Endothelial cell of umbilical vein (primary cell): ENCODE results near the gene FBXO2. TPM values are rescaled to one million over a fixed set of nuclear protein-coding genes. Genes with fewer than 3 reads are reported as not detected.

Source experiments
- BruUV-seq: library from RNA; stranded (reverse); fragments of 400-500 nt; replicated peaks from 2 replicates; lab custom pipeline; 2021; lab: Mats Ljungman, UMichigan
- CTCF ChIA-PET: fragments of 300-600, 350-600 bp; sonication (Branson Sonifier 250); formaldehyde crosslinking; loops from one replicate; lab custom pipeline; 2021; ENCODE audit warnings: antibody characterized with exemption, inconsistent platforms; lab: Charles Lee
- POLR2A ChIA-PET: fragments of 300-600, 350-600 bp; sonication (Branson Sonifier 250); formaldehyde crosslinking; loops from one replicate; lab custom pipeline; 2021; ENCODE audit warnings: antibody characterized with exemption, inconsistent platforms; lab: Charles Lee
- DNase-seq: peaks from one replicate; pipeline ENCODE4 v3.0.0-alpha.2; 2011; ENCODE audit warnings: low read depth, low spot score
- FAIRE-seq: peaks from 2 replicates; lab custom pipeline; 2011; peaks lifted over from hg19 to GRCh38; lab: Jason Lieb, UNC
- H2AFZ ChIP-seq: 2 replicates; pipeline ENCODE4 v1.6.0; 2012; ENCODE audit warnings: low read depth, low read length, control low read depth, inconsistent platforms
- H3K27ac ChIP-seq: 2 replicates; pipeline ENCODE4 v1.5.1; 2011; ENCODE audit warnings: low read depth, mild to moderate bottlenecking, control low read depth, low read length, moderate library complexity; ENCODE audit not compliant: insufficient read depth
- H3K27me3 ChIP-seq, 2 experiments: 2 replicates each; pipeline versions ENCODE4 v1.6.0 to v1.6.1; 2011; ENCODE audit warnings: low read length in 2 of 2, mixed read lengths in 1 of 2; ENCODE audit not compliant: control insufficient read depth in 2 of 2, insufficient read depth in 2 of 2
- H3K36me3 ChIP-seq, 2 experiments: 2 replicates in 1 of 2; 3 replicates in 1 of 2; pipeline ENCODE4 v1.5.1; 2011; ENCODE audit warnings: low read length in 2 of 2, mild to moderate bottlenecking in 1 of 2, moderate library complexity in 1 of 2; ENCODE audit not compliant: control insufficient read depth in 2 of 2, insufficient read depth in 2 of 2; ENCODE audit errors: extremely low read depth in 1 of 2
- H3K4me1 ChIP-seq: 3 replicates; pipeline ENCODE4 v1.5.1; 2011; ENCODE audit warnings: mild to moderate bottlenecking, low read length; ENCODE audit not compliant: control insufficient read depth, insufficient read depth; ENCODE audit errors: extremely low read depth
- H3K4me2 ChIP-seq: 2 replicates; pipeline ENCODE4 v1.6.1; 2011; ENCODE audit warnings: low read length, control low read depth, mixed read lengths; ENCODE audit not compliant: insufficient read depth
- H3K4me3 ChIP-seq, 3 experiments: fragments of 200-600 bp in 1 of 3; sonication (generic), shearing (Covaris generic) in 1 of 3; replicated peaks in 1 of 3; 2 replicates each; pipeline ENCODE4 v1.5.1; 2011 to 2016; ENCODE audit warnings: control low read depth in 3 of 3, low read length in 3 of 3, mild to moderate bottlenecking in 2 of 3, inconsistent platforms in 1 of 3, low read depth in 1 of 3, moderate library complexity in 1 of 3; ENCODE audit not compliant: insufficient read depth in 1 of 3
- H3K79me2 ChIP-seq: 2 replicates; pipeline ENCODE4 v1.6.0; 2012; ENCODE audit warnings: low read length, inconsistent platforms; ENCODE audit not compliant: control insufficient read depth, insufficient read depth
- H3K9ac ChIP-seq: replicated peaks from 2 replicates; pipeline ENCODE3; 2011; ENCODE audit warnings: low read length, control low read depth; ENCODE audit not compliant: insufficient read depth; ENCODE audit errors: extremely low read depth
- H3K9me1 ChIP-seq: replicated peaks from 3 replicates; pipeline ENCODE4 v1.6.0; 2011; ENCODE audit warnings: mild to moderate bottlenecking, low read length; ENCODE audit not compliant: control insufficient read depth, insufficient read depth; ENCODE audit errors: extremely low read depth
- H3K9me3 ChIP-seq: replicated peaks from 2 replicates; pipeline ENCODE4 v1.5.1; 2012; ENCODE audit warnings: low read length, inconsistent platforms; ENCODE audit not compliant: control insufficient read depth, insufficient read depth
- H4K20me1 ChIP-seq: replicated peaks from 2 replicates; pipeline ENCODE3; 2011; ENCODE audit warnings: mild to moderate bottlenecking, low read length; ENCODE audit not compliant: control insufficient read depth, insufficient read depth; ENCODE audit errors: extremely low read depth
- CTCF ChIP-seq, 2 donors: IDR thresholded peaks; 1 replicate in 1 of 2; 2 replicates in 1 of 2; pipeline ENCODE4 v1.5.1; 2011; ENCODE audit warnings: low read length in 2 of 2, mild to moderate bottlenecking in 2 of 2, moderate library complexity in 2 of 2, control low read depth in 1 of 2, inconsistent platforms in 1 of 2, low read depth in 1 of 2; ENCODE audit not compliant: insufficient read depth in 1 of 2; ENCODE audit errors: extremely low read depth in 1 of 2
- EZH2 ChIP-seq: IDR thresholded peaks from 2 replicates; pipeline ENCODE4 v1.6.1; 2012; ENCODE audit warnings: borderline replicate concordance, low read depth, mild to moderate bottlenecking, moderate library complexity, low read length, inconsistent platforms; ENCODE audit not compliant: severe bottlenecking
- FOS ChIP-seq: IDR thresholded peaks from 2 replicates; pipeline ENCODE4 v1.6.1; 2011; ENCODE audit warnings: mild to moderate bottlenecking, low read length, moderate library complexity, borderline replicate concordance; ENCODE audit not compliant: insufficient read depth
- GATA2 ChIP-seq: IDR thresholded peaks from 2 replicates; pipeline ENCODE4 v1.7.0; 2011; ENCODE audit warnings: low read depth, mild to moderate bottlenecking, moderate library complexity, mixed read lengths, low read length; ENCODE audit not compliant: insufficient read length, insufficient read depth
- JUN ChIP-seq: IDR thresholded peaks from 2 replicates; pipeline ENCODE4 v1.6.1; 2011; ENCODE audit warnings: borderline replicate concordance, low read depth; ENCODE audit not compliant: insufficient read length, insufficient read depth
- MAX ChIP-seq: IDR thresholded peaks from 2 replicates; pipeline ENCODE4 v1.6.1; 2011; ENCODE audit not compliant: insufficient read depth, insufficient read length
- MYC ChIP-seq: IDR thresholded peaks from one replicate; pipeline ENCODE4 v1.6.1; 2011; ENCODE audit warnings: mild to moderate bottlenecking, low read depth, low read length
- POLR2A ChIP-seq: IDR thresholded peaks from 2 replicates; pipeline ENCODE4 v1.6.1; 2012; ENCODE audit warnings: low read depth, mild to moderate bottlenecking, control low read depth, low read length
- POLR2AphosphoS5 ChIP-seq: IDR thresholded peaks from 2 replicates; pipeline ENCODE4 v1.6.1; 2012; ENCODE audit warnings: low read depth, mild to moderate bottlenecking, control low read depth, low read length, moderate library complexity; ENCODE audit not compliant: insufficient read depth
- dilution Hi-C: fragments of 300-500 bp; cut with MboI; formaldehyde crosslinking; loops from one replicate; pipeline ENCODE4 v1.15.0; 2019; ENCODE audit warnings: low sequenced_read_pairs; ENCODE audit not compliant: extremely low pct_ligation_motif_present
- intact Hi-C: fragments of 100-400 bp; cut with micrococcal nuclease; formaldehyde crosslinking; loops from one replicate; pipeline ENCODE4 v1.10.0; 2022
- polyA plus RNA-seq, 4 experiments: library from polyadenylated mRNA; depleted of rRNA in 3 of 4; stranded (reverse) in 3 of 4; unstranded in 1 of 4; fragments of >200 nt; gene quantifications; 2 replicates each; pipeline versions ENCODE4 v1.2.1 to v1.2.3, GENCODE V29; 2011 to 2012; ENCODE audit warnings: missing spikeins in 1 of 4
- total RNA-seq: library from RNA; stranded (reverse); gene quantifications from 2 replicates; pipeline ENCODE4 v1.2.3, GENCODE V29; 2021

Gene FBXO2
- total and polyA plus RNA-seq, 2 donors (not counting 3 experiments of a cell fraction or from before 2014, with no cell fraction given), result 0.42 to 0.91 TPM

GRCh38 chr1:11685210-11685752 is 31.1 kb upstream of the FBXO2 start:
- DNase-seq (no peak), FAIRE-seq (no peak)
- Histone ChIP-seq H3K27me3 (peaks cover 14 to 20% of the 10 kb centered on the region in 2 experiments), H3K9me3 (no peaks in the 10 kb centered on the region), H3K4me2 (no peak overlapping the region), H3K9me1 (no peaks in the 10 kb centered on the region), H3K36me3 (no peaks in the 10 kb centered on the region), H3K79me2 (no peaks in the 10 kb centered on the region), H4K20me1 (no peaks in the 10 kb centered on the region), H3K4me1 (peaks cover 6% of the 10 kb centered on the region), H2AFZ (no peak overlapping the region), H3K9ac (no peak overlapping the region), H3K4me3 (no peak overlapping the region), H3K27ac (no peak overlapping the region)
- no TSS peak for BruUV-seq
- ChIA-PET POLR2A (no interaction called here), CTCF (interaction anchor here (1.4 to 3.4 kb wide), 3 partner anchors 21 to 648 kb away, joined by 5 to 17 read pairs (median 8); partner anchors contain the start of gene FBXO6)
- dilution Hi-C loops, result no loop called here
- intact Hi-C loops, result no loop called here
- TF ChIP-seq JUN, result no peak
- no peak for TF ChIP-seq CTCF (IDR thresholded peaks at IDR 0.05; ENCODE audit: extremely low read depth in 1 of 2, insufficient read depth in 1 of 2, low read depth in 1 of 2, low read length in 2 of 2)
- no peak for TF ChIP-seq POLR2AphosphoS5
- TF ChIP-seq MAX, result no peak
- no peak for TF ChIP-seq FOS
- TF ChIP-seq MYC, result no peak
- TF ChIP-seq POLR2A, result no peak
- no peak for TF ChIP-seq GATA2
- TF ChIP-seq EZH2, result no peak
